Mammary epithelial cell (primary cell): ENCODE results near the gene TMPRSS4.

Source experiments
- CTCF ChIP-seq, 2 donors: IDR thresholded peaks in 1 of 2; conservative IDR thresholded peaks in 1 of 2; 2 replicates each; pipeline ENCODE4 v1.5.1; 2011 to 2012; ENCODE audit warnings: inconsistent platforms in 2 of 2, low read length in 2 of 2, mild to moderate bottlenecking in 2 of 2, control low read depth in 1 of 2, low read depth in 1 of 2; ENCODE audit not compliant: insufficient read depth in 1 of 2; ENCODE audit errors: extremely low read depth in 1 of 2
- EZH2 ChIP-seq: IDR thresholded peaks from 2 replicates; pipeline ENCODE4 v1.6.1; 2012; ENCODE audit warnings: low read length, inconsistent platforms, borderline replicate concordance

GRCh38 chr11:118091690-118092089, 14.8 kb downstream of the TMPRSS4 start:
- TF ChIP-seq EZH2, result no peak
- TF ChIP-seq CTCF (conservative IDR thresholded peaks at IDR 0.05 in 1 of 2, IDR thresholded peaks at IDR 0.05 in 1 of 2; ENCODE audit: extremely low read depth in 1 of 2, insufficient read depth in 1 of 2, low read depth in 1 of 2, low read length in 2 of 2), result no peak
